AG09309 (cell line): ENCODE data around the gene UTP18.
"Not testable (repeated sequence)": the region's sequence is repeated elsewhere in the genome, so short reads cannot be mapped to it uniquely, and the experiment has no call there.

Experiments
- DNase-seq: peaks from one replicate; pipeline ENCODE4 v3.0.0-alpha.2; 2010; ENCODE audit warnings: low read depth
- H3K4me3 ChIP-seq: 2 replicates; pipeline ENCODE4 v1.5.1; 2011; ENCODE audit warnings: mild to moderate bottlenecking, low read depth, low read length, moderate library complexity; ENCODE audit not compliant: control insufficient read depth
- TF ChIP-seq, protein P1 (sequence below): IDR thresholded peaks from 2 replicates; pipeline ENCODE4 v1.5.1; 2011; ENCODE audit warnings: mild to moderate bottlenecking, low read depth, low read length, inconsistent platforms; ENCODE audit not compliant: insufficient read depth, control insufficient read depth; ENCODE audit errors: missing control alignments

Gene UTP18

DNA sequence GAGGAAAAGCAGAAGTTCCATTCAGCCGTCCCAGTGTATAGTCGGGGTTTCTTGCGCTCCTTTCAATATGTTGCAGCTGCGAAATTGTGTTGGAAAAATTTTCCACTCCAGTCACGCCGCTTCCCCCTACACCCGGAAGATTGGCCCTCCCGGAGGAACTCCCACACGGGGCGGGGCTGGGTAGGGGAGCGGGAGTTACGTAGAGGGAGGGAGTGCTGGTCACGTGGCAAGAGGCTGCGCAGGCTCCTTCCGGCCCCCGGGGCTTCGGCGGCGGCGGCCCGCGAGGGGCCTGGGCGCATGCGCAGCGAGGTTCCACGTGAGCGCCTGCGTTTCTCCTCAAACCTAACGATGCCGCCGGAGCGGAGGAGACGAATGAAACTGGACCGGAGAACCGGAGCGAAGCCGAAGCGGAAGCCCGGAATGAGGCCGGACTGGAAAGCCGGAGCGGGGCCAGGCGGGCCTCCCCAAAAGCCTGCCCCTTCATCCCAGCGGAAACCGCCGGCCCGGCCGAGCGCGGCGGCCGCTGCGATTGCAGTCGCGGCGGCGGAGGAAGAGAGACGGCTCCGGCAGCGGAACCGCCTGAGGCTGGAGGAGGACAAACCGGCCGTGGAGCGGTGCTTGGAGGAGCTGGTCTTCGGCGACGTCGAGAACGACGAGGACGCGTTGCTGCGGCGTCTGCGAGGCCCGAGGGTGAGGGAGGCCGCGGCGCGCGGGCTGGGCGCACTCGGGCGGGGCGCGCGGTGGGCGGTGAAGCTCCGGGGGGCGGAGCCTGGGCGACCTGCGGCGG lies at the start of gene UTP18:
Gene UTP18, plus strand, starts transcription at position 310 of the 787 bp plus-strand sequence. Its CDS starts 39 bp downstream, at position 349.
- H3K4me3 ChIP-seq, result peak within 1 kb of the TSS; percentile 79
- DNase-seq, result peak; percentile 93
- TF ChIP-seq, protein P1, sequence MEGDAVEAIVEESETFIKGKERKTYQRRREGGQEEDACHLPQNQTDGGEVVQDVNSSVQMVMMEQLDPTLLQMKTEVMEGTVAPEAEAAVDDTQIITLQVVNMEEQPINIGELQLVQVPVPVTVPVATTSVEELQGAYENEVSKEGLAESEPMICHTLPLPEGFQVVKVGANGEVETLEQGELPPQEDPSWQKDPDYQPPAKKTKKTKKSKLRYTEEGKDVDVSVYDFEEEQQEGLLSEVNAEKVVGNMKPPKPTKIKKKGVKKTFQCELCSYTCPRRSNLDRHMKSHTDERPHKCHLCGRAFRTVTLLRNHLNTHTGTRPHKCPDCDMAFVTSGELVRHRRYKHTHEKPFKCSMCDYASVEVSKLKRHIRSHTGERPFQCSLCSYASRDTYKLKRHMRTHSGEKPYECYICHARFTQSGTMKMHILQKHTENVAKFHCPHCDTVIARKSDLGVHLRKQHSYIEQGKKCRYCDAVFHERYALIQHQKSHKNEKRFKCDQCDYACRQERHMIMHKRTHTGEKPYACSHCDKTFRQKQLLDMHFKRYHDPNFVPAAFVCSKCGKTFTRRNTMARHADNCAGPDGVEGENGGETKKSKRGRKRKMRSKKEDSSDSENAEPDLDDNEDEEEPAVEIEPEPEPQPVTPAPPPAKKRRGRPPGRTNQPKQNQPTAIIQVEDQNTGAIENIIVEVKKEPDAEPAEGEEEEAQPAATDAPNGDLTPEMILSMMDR, result no peak

GRCh38 chr17:51214920-51215319 lies 45.4 kb upstream of the UTP18 start:
- no peak overlapping the region for H3K4me3 ChIP-seq
- no peak for DNase-seq
- TF ChIP-seq, protein P1, result no peak

GRCh38 chr17:51217946-51218345 lies 42.4 kb upstream of the UTP18 start:
- no peak for DNase-seq
- no peak overlapping the region for H3K4me3 ChIP-seq
- TF ChIP-seq, protein P1, result no peak

DNA sequence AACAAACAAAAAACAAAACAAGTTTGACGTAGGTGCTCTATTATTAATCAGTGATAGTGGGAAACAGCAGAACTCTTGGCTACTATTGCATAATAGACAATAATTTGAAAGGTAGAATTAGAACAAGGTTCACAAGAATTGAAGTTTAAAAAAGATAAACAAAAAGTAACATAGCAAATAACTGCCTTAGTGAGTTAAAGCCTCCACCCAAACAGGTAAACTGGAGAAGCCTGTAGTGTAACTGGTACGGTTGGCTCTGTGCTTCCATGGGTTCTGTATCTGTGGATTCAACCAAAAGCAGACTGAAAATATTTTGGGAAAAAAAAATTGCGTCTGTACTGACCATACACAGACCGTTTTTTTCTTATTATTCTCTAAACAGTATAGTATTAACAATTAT lies 39.0 kb upstream of the UTP18 start:
- TF ChIP-seq, protein P1, result no peak
- DNase-seq, result no peak
- no peak overlapping the region for H3K4me3 ChIP-seq

- TF ChIP-seq, protein P1, result no peak
- no peak for DNase-seq
These were observed 35.7 kb upstream of the UTP18 start for GRCh38 chr17:51224402-51225262.

DNA sequence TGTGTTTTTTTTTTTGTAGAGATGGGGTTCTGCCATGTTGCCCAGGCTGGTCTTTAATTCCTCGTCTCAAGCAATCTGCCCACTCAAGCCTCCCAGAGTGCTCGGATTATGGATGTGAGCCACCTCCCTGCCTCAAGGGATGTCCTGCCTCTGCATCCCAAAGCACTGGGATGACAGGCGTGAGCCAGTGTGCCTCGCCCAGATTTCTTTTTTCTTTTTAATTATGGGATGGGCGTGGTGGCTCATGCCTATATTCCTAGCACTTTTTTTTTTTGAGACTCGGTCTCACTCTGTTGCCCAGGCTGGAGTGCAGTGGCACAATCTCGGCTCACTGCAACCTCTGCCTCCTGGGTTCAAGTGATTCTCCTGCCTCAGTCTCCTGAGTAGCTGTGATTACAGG lies 34.8 kb upstream of the UTP18 start:
- H3K4me3 ChIP-seq, DNase-seq: not testable (repeated sequence)

More at GRCh38 chr17:51224402-51225262, 35.7 kb upstream of the UTP18 start:
- no peak overlapping the region for H3K4me3 ChIP-seq

GRCh38 chr17:51228161-51228560 lies 32.2 kb upstream of the UTP18 start:
- TF ChIP-seq, protein P1, result no peak
- H3K4me3 ChIP-seq, result no peak overlapping the region
- peak; percentile 53 for DNase-seq
